ENCODE measurements around the gene YY1AP1. TPM values are rescaled to one million over a fixed set of nuclear protein-coding genes. Genes with fewer than 3 reads are reported as not detected.
A peak's percentile ranks its signal among the peaks of the same experiment; 100 is the strongest.
"Not testable (repeated sequence)": the region's sequence is repeated elsewhere in the genome, so short reads cannot be mapped to it uniquely, and the experiment has no call there.

The YY1AP1 gene
- total RNA-seq, 1 experiment from 2014 or later, result 37.6 TPM

DNA sequence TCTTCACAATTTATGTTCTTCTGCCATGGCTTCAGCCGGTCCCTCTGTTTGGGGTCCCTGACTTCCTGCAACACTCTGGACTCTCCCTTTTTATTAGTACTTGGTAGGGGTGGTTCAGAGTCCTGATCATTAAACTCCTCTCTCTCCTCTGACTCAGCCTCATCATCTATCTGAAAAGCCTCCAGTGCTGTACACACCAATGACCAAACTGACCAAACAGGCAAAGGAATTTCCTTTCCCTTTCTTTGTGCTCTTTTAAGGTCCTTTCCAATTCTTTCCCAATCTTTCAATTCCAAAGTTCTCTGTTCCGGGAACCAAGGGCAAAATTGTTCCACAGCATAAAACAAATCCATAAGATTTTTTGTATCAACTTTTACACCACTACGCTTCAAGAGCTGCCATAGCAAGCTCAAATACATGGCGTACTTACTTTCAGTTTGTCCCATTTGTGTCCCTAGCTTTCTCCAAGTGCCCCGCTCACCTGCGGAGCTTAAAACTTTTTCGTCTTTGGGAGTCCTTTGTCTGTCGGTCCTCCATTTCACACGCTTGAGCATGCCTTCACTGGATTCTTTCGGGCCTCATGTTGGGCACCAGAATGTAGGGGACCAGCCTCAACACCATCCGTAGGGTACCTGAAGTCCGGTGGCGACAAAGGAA lies 9.9 kb upstream of the YY1AP1 start:
- no peak overlapping the region for H3K4me2 ChIP-seq (ENCODE audit: low read length)
- H3K79me2 ChIP-seq (ENCODE audit: low read length), result peaks cover 88% of the 10 kb centered on the region
- no peak overlapping the region for H3K4me3 ChIP-seq (ENCODE audit: low read length)
- H3K4me1 ChIP-seq (ENCODE audit: insufficient read depth, low read length), result peaks cover 10% of the 10 kb centered on the region; the same call in 1 of the 2 replicates
- CTCF ChIA-PET, result interaction anchor here (0.6 kb wide), 1 partner anchor 1151 kb away, joined by 3 read pairs; no protein-coding TSS in a partner anchor
- H3K36me3 ChIP-seq (ENCODE audit: low read depth, low read length), result peaks cover 31% of the 10 kb centered on the region
- peaks cover 31% of the 10 kb centered on the region for H4K20me1 ChIP-seq (ENCODE audit: low read length)
- no peaks in the 10 kb centered on the region for H3K9me2 ChIP-seq (replicated peaks; ENCODE audit: low read length)
- H3K9me3 ChIP-seq (ENCODE audit: low read length), result no peaks in the 10 kb centered on the region
- H3K27me3 ChIP-seq (ENCODE audit: low read length), result no peaks in the 10 kb centered on the region
- no peak for TF ChIP-seq EZH2phosphoT487 (IDR thresholded peaks at IDR 0.05; ENCODE audit: borderline replicate concordance, low read length)
- TF ChIP-seq EZH2 (IDR thresholded peaks at IDR 0.05; ENCODE audit: low read length, unreplicated experiment), result no peak
- TF ChIP-seq, protein P1, sequence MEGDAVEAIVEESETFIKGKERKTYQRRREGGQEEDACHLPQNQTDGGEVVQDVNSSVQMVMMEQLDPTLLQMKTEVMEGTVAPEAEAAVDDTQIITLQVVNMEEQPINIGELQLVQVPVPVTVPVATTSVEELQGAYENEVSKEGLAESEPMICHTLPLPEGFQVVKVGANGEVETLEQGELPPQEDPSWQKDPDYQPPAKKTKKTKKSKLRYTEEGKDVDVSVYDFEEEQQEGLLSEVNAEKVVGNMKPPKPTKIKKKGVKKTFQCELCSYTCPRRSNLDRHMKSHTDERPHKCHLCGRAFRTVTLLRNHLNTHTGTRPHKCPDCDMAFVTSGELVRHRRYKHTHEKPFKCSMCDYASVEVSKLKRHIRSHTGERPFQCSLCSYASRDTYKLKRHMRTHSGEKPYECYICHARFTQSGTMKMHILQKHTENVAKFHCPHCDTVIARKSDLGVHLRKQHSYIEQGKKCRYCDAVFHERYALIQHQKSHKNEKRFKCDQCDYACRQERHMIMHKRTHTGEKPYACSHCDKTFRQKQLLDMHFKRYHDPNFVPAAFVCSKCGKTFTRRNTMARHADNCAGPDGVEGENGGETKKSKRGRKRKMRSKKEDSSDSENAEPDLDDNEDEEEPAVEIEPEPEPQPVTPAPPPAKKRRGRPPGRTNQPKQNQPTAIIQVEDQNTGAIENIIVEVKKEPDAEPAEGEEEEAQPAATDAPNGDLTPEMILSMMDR (conservative IDR thresholded peaks at IDR 0.05; ENCODE audit: low read depth, low read length), result no peak
- BruUV-seq (replicated peaks), result no TSS peak
- peak; percentile 89 for ATAC-seq
- DNase-seq, result peak; percentile 40
- POLR2A ChIA-PET (ENCODE audit: unreplicated experiment), result no interaction called here
- H3F3A ChIP-seq (ENCODE audit: low read length, unreplicated experiment), result no peaks in the 10 kb centered on the region
- H2AFZ ChIP-seq (ENCODE audit: low read length), result no peak overlapping the region
- intact Hi-C loops (cut with micrococcal nuclease), result loop anchor here (1.0 kb wide), 1 partner anchor 159 kb away; the partner anchor contains the start of gene GON4L
- H3K9ac ChIP-seq (ENCODE audit: low read length), result no peak overlapping the region
- no peak overlapping the region for H3K27ac ChIP-seq (ENCODE audit: low read length)

DNA sequence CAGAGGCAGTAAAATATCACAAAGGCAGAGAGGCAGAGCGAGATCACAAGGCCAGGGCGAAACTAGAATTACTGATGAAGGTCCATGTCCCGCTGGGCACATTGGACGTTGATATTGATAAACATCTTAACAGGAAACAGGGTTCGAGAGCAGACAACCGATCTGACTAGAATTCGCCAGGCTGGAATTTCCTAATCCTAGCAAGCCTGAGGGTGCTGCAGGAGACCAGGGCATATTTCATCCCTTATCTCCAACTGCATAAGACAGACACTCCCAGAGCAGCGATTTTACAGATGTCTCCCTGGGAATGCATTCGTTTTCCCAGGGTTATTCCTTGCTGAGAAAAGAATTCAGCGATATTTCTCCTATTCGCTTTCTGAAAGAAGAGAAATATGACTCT lies 9.0 kb upstream of the YY1AP1 start:
- H3K4me1 ChIP-seq (ENCODE audit: insufficient read depth, low read length), result peaks cover 10% of the 10 kb centered on the region; the same call in 1 of the 2 replicates
- H3K27me3 ChIP-seq (ENCODE audit: low read length); CTCF ChIA-PET; H3K4me3 ChIP-seq (ENCODE audit: low read length); H3K9ac ChIP-seq (ENCODE audit: low read length); H3F3A ChIP-seq (ENCODE audit: low read length, unreplicated experiment); H3K4me2 ChIP-seq (ENCODE audit: low read length); DNase-seq; H3K27ac ChIP-seq (ENCODE audit: low read length); H3K9me3 ChIP-seq (ENCODE audit: low read length); H3K9me2 ChIP-seq (replicated peaks; ENCODE audit: low read length); ATAC-seq; BruUV-seq (replicated peaks); H2AFZ ChIP-seq (ENCODE audit: low read length); POLR2A ChIA-PET (ENCODE audit: unreplicated experiment): not testable (repeated sequence)
- intact Hi-C loops (cut with micrococcal nuclease), result loop anchor here (1.0 kb wide), 1 partner anchor 160 kb away; the partner anchor contains the start of gene GON4L
- peaks cover 40% of the 10 kb centered on the region for H3K36me3 ChIP-seq (ENCODE audit: low read depth, low read length)
- H4K20me1 ChIP-seq (ENCODE audit: low read length), result peaks cover 31% of the 10 kb centered on the region
- H3K79me2 ChIP-seq (ENCODE audit: low read length), result peaks cover 88% of the 10 kb centered on the region

DNA sequence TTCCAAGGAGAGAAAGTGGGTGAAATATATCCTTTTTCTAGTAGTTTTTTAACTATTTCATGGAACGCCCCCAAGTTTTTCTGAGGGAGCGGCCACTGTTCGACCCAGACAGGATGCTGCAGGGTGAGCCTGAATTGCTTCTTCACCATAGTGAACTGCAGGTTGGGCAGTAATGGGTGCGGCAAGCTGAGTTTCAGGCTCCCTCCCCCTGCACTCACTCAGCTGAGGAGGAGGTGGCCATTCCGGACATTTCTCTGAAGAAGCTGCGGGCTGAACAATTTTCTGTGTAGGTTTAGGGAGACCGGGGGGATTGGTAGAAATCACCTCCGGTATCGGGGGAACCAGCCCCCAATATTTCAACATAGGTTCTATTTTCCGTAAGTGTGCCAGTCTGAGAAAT lies 8.5 kb upstream of the YY1AP1 start:
- DNase-seq (no peak), ATAC-seq (no peak)
- POLR2A ChIA-PET (ENCODE audit: unreplicated experiment), result no interaction called here
- Histone ChIP-seq H4K20me1 (ENCODE audit: low read length) (peaks cover 31% of the 10 kb centered on the region), H3K27me3 (ENCODE audit: low read length) (no peaks in the 10 kb centered on the region), H3K4me1 (ENCODE audit: insufficient read depth, low read length) (peaks cover 10% of the 10 kb centered on the region; the same call in 1 of the 2 replicates), H3F3A (ENCODE audit: low read length, unreplicated experiment) (no peaks in the 10 kb centered on the region), H3K36me3 (ENCODE audit: low read depth, low read length) (peaks cover 46% of the 10 kb centered on the region), H3K4me2 (ENCODE audit: low read length) (no peak overlapping the region), H2AFZ (ENCODE audit: low read length) (no peak overlapping the region), H3K79me2 (ENCODE audit: low read length) (peaks cover 88% of the 10 kb centered on the region), H3K4me3 (ENCODE audit: low read length) (no peak overlapping the region), H3K9me2 (replicated peaks; ENCODE audit: low read length) (no peaks in the 10 kb centered on the region), H3K27ac (ENCODE audit: low read length) (no peak overlapping the region), H3K9me3 (ENCODE audit: low read length) (no peaks in the 10 kb centered on the region), H3K9ac (ENCODE audit: low read length) (no peak overlapping the region)
- intact Hi-C loops (cut with micrococcal nuclease), result no loop called here
- no TSS peak for BruUV-seq (replicated peaks)
- TF ChIP-seq, protein P1 (conservative IDR thresholded peaks at IDR 0.05; ENCODE audit: low read depth, low read length), result no peak
- CTCF ChIA-PET, result no interaction called here

Measured in PC-3 (cell line).